Measurements from ENCODE around the gene IFITM5.

DNA sequence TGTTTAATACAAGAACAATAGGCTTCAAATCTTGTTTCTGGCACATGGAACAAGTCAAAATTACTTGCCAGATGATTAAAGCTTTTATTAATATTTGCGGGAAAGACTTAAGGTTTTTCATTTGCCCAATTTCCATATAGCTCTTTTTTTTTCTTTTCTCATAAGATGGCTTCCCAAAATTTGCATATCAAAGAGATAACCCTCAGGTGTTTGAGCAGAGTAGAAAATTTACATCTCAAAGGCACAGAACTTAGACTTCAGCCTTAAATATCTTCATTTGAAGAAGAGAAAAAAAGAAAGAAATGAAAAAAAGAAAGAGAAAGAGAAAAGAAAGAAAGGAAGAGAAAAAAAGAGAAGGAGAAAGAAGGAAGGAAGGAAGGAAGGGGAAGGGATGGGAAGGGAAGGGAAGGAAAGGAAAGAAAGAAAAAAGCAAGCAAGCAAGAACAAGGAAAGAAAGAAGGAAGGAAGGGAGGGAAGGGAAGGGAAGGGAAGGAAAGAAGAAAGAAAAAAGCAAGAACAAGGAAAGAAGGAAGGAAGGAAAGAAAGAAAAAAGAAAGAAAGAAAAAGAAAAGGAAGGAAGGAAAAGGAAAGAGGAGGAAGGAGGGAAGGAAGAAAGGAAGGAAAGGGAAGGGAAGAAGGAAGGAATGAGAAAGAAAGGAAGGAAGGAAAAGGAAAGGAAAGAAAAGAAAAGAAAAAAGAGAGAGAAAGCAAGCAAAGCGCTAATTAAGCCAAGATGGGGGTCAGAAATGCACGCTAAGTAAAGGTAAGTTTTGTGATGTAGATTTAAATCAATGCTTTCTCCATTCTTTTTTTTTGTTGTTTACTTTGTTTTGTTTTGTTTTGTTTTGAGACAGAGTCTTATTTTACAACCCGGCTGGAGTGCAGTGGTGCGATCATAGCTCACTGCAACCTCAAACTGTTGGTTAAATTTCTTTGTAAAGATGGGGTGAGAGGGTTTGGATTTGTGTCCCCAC lies 41.5 kb upstream of the IFITM5 start:
- TF ChIP-seq, protein P1, sequence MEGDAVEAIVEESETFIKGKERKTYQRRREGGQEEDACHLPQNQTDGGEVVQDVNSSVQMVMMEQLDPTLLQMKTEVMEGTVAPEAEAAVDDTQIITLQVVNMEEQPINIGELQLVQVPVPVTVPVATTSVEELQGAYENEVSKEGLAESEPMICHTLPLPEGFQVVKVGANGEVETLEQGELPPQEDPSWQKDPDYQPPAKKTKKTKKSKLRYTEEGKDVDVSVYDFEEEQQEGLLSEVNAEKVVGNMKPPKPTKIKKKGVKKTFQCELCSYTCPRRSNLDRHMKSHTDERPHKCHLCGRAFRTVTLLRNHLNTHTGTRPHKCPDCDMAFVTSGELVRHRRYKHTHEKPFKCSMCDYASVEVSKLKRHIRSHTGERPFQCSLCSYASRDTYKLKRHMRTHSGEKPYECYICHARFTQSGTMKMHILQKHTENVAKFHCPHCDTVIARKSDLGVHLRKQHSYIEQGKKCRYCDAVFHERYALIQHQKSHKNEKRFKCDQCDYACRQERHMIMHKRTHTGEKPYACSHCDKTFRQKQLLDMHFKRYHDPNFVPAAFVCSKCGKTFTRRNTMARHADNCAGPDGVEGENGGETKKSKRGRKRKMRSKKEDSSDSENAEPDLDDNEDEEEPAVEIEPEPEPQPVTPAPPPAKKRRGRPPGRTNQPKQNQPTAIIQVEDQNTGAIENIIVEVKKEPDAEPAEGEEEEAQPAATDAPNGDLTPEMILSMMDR (IDR thresholded peaks at IDR 0.05; ENCODE audit: low read depth, low read length) = no peak
- TF ChIP-seq EZH2phosphoT487 (IDR thresholded peaks at IDR 0.05; ENCODE audit: low read depth) = no peak
